ENCODE measurements around the gene SLC30A2.
A peak's percentile ranks its signal among the peaks of the same experiment; 100 is the strongest.

DNA sequence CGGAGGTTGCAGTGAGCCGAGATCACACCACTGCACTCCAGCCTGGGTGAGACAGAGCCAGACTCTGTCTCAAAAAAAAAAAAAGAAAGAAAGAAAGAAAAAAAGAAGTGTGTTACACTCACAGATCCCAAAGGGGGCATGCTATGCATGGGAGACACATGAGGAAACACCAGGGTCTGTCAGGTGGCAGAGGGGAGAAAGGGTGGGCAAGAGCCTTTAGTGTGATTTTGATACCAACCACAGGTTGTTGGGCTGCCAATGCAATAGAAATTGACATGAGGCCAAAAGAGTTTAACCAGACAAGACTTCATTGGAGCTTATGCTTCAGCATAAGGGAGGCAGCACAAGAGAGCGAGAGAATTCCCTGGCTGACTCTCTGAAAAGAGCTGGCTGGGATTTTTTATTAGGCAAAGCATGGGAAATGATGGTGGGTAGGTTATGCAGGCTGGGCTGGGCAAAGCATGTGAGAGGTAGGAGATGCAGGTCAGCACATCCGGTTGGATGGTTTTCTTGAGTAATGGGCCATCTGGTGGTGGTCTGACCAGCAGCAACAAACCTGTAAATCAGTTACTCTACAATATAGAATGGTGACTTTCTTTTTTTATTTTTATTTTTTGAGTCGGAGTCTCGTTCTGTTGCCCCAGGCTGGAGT is 36.0 kb downstream of the SLC30A2 start:
- no peak for TF ChIP-seq POLR2A (IDR thresholded peaks at IDR 0.05)
- TF ChIP-seq, protein P1, sequence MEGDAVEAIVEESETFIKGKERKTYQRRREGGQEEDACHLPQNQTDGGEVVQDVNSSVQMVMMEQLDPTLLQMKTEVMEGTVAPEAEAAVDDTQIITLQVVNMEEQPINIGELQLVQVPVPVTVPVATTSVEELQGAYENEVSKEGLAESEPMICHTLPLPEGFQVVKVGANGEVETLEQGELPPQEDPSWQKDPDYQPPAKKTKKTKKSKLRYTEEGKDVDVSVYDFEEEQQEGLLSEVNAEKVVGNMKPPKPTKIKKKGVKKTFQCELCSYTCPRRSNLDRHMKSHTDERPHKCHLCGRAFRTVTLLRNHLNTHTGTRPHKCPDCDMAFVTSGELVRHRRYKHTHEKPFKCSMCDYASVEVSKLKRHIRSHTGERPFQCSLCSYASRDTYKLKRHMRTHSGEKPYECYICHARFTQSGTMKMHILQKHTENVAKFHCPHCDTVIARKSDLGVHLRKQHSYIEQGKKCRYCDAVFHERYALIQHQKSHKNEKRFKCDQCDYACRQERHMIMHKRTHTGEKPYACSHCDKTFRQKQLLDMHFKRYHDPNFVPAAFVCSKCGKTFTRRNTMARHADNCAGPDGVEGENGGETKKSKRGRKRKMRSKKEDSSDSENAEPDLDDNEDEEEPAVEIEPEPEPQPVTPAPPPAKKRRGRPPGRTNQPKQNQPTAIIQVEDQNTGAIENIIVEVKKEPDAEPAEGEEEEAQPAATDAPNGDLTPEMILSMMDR (IDR thresholded peaks at IDR 0.05 in 8 of 11, conservative IDR thresholded peaks at IDR 0.05 in 3 of 11) = peak in 1 of 11 experiments; percentile 7

Measured in spleen (tissue), 7 donors.